HepG2 (cell line): ENCODE measurements around the gene DDI2. TPM values are rescaled to one million over a fixed set of nuclear protein-coding genes. Genes with fewer than 3 reads are reported as not detected.

Source experiments
- ARNTL ChIP-seq: sonication (generic); formaldehyde crosslinking; IDR thresholded peaks from 2 replicates; pipeline ENCODE4 v1.4.0; 2020; ENCODE audit warnings: mild to moderate bottlenecking, missing genetic modification reagents
- EHMT2 ChIP-seq: fragments of 200-600 bp; sonication (generic); IDR thresholded peaks from 2 replicates; pipeline ENCODE4 v1.7.0; 2017; ENCODE audit warnings: antibody characterized with exemption, low read depth, low read length, borderline replicate concordance
- HMG20A ChIP-seq: IDR thresholded peaks from 2 replicates; pipeline ENCODE4 v1.6.1; 2016; ENCODE audit warnings: borderline replicate concordance
- HNRNPLL ChIP-seq: fragments of 200-400 bp; formaldehyde crosslinking; IDR thresholded peaks from 2 replicates; pipeline ENCODE4 v1.6.1; 2017; ENCODE audit warnings: mild to moderate bottlenecking, low read depth, low read length; ENCODE audit not compliant: poor library complexity, severe bottlenecking
- KLF11 ChIP-seq: IDR thresholded peaks from 2 replicates; pipeline ENCODE4 v1.6.1; 2016; ENCODE audit warnings: missing compliant biosample characterization
- KLF12 ChIP-seq: sonication (generic); formaldehyde crosslinking; IDR thresholded peaks from 2 replicates; pipeline ENCODE4 v1.4.0; 2020; ENCODE audit warnings: missing genetic modification reagents, borderline replicate concordance
- RARG ChIP-seq: sonication (generic); formaldehyde crosslinking; IDR thresholded peaks from 2 replicates; pipeline ENCODE4 v1.4.0; 2020; ENCODE audit warnings: low read depth, mild to moderate bottlenecking, missing genetic modification reagents
- REXO4 ChIP-seq: sonication (generic); formaldehyde crosslinking; IDR thresholded peaks from 2 replicates; pipeline ENCODE4 v1.8.0; 2022; ENCODE audit warnings: missing genetic modification reagents, mild to moderate bottlenecking, borderline replicate concordance
- YEATS4 ChIP-seq: sonication (generic); formaldehyde crosslinking; IDR thresholded peaks from 2 replicates; pipeline ENCODE4 v1.4.0; 2020; ENCODE audit warnings: missing genetic modification reagents, borderline replicate concordance
- ZBTB7B ChIP-seq: sonication (generic); formaldehyde crosslinking; IDR thresholded peaks from 2 replicates; pipeline ENCODE4 v1.4.0; 2020; ENCODE audit warnings: missing genetic modification reagents
- ZNF230 ChIP-seq: sonication (generic); formaldehyde crosslinking; IDR thresholded peaks from 2 replicates; pipeline ENCODE4 v1.4.0; 2020; ENCODE audit warnings: mild to moderate bottlenecking, missing genetic modification reagents
- ZNF567 ChIP-seq: sonication (generic); formaldehyde crosslinking; IDR thresholded peaks from 2 replicates; pipeline ENCODE4 v1.8.1; 2023; ENCODE audit warnings: mild to moderate bottlenecking, missing genetic modification reagents, borderline replicate concordance
- polyA plus RNA-seq, 8 experiments: library from polyadenylated mRNA; depleted of rRNA in 3 of 8; stranded (reverse) in 7 of 8; unstranded in 1 of 8; fragments of >200 nt; fragmentation: Illumina TruSeq in 4 of 8; extraction: Trizol in 4 of 8; gene quantifications; 2 replicates each; pipeline versions ENCODE4 v1.2.1 to v1.2.3, GENCODE V29; 2011 to 2016; ENCODE audit warnings: low read depth in 4 of 8, missing spikeins in 1 of 8, mixed read lengths in 1 of 8; ENCODE audit not compliant: insufficient read depth in 1 of 8
- total RNA-seq, 5 experiments: library from RNA; depleted of rRNA; stranded (reverse); fragments of >200 nt; fragmentation: Illumina TruSeq; extraction: Trizol; gene quantifications; 2 replicates each; pipeline ENCODE4 v1.2.3, GENCODE V29; 2016; ENCODE audit warnings: low read depth in 1 of 5
- TF ChIP-seq, protein P1 (sequence below): sonication (generic); formaldehyde crosslinking; IDR thresholded peaks from 2 replicates; pipeline ENCODE4; 2020; ENCODE audit warnings: missing genetic modification reagents, mild to moderate bottlenecking, borderline replicate concordance
- TF ChIP-seq, protein P2 (sequence below): sonication (generic); formaldehyde crosslinking; conservative IDR thresholded peaks from 2 replicates; pipeline ENCODE4 v1.4.0; 2020; ENCODE audit warnings: missing genetic modification reagents
- TF ChIP-seq, protein P3 (sequence below): sonication (generic); formaldehyde crosslinking; IDR thresholded peaks from 2 replicates; pipeline ENCODE4 v1.4.0; 2020; ENCODE audit warnings: mild to moderate bottlenecking, missing genetic modification reagents
- TF ChIP-seq, protein P4 (sequence below): sonication (generic); formaldehyde crosslinking; conservative IDR thresholded peaks from 2 replicates; pipeline ENCODE4 v1.4.0; 2020; ENCODE audit warnings: missing genetic modification reagents
- TF ChIP-seq, protein P5 (sequence below): sonication (generic); formaldehyde crosslinking; conservative IDR thresholded peaks from 2 replicates; pipeline ENCODE4 v1.8.0; 2022; ENCODE audit warnings: missing genetic modification reagents

Gene DDI2
- total and polyA plus RNA-seq, 2 of the 13 experiments (the other 11 are each of a cell fraction or from before 2014, with no cell fraction given), result 8.5 to 25.7 TPM

DNA sequence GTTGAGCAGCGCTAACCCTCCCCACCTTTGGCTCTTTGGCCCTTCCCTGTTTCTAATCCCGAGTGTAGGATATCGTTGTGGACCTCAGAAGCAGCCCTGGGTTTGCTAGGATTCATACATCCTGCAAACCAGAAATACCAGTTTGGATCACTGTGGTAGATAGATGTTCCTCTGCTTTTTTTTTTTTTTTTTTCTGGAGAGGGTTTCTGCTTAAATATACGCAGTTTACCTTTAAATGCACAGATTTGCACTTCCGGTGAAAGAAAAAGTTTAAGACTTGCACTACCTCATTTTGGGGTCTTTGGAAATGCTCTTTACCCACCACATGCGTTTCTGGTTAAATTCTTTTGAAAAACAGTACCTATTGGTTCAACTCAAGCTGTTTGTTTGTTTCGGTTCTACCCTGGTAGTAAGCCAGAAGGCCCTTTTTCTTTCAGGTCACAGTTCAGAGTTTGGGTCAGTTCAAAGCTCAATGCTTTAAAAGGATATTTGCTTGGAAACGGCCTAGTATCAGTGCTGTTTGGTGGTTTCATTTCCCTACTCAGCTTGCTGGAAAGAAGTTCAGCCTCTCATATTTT is 908 bp downstream of the DDI2 start (continued):
- TF ChIP-seq, protein P1, sequence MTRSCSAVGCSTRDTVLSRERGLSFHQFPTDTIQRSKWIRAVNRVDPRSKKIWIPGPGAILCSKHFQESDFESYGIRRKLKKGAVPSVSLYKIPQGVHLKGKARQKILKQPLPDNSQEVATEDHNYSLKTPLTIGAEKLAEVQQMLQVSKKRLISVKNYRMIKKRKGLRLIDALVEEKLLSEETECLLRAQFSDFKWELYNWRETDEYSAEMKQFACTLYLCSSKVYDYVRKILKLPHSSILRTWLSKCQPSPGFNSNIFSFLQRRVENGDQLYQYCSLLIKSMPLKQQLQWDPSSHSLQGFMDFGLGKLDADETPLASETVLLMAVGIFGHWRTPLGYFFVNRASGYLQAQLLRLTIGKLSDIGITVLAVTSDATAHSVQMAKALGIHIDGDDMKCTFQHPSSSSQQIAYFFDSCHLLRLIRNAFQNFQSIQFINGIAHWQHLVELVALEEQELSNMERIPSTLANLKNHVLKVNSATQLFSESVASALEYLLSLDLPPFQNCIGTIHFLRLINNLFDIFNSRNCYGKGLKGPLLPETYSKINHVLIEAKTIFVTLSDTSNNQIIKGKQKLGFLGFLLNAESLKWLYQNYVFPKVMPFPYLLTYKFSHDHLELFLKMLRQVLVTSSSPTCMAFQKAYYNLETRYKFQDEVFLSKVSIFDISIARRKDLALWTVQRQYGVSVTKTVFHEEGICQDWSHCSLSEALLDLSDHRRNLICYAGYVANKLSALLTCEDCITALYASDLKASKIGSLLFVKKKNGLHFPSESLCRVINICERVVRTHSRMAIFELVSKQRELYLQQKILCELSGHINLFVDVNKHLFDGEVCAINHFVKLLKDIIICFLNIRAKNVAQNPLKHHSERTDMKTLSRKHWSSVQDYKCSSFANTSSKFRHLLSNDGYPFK (CRISPR knock-in tag), result no peak
- no peak for TF ChIP-seq ZNF567
- TF ChIP-seq EHMT2, result no peak
- TF ChIP-seq, protein P2, sequence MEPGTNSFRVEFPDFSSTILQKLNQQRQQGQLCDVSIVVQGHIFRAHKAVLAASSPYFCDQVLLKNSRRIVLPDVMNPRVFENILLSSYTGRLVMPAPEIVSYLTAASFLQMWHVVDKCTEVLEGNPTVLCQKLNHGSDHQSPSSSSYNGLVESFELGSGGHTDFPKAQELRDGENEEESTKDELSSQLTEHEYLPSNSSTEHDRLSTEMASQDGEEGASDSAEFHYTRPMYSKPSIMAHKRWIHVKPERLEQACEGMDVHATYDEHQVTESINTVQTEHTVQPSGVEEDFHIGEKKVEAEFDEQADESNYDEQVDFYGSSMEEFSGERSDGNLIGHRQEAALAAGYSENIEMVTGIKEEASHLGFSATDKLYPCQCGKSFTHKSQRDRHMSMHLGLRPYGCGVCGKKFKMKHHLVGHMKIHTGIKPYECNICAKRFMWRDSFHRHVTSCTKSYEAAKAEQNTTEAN (CRISPR knock-in tag), result no peak
- no peak for TF ChIP-seq HNRNPLL
- no peak for TF ChIP-seq ARNTL (CRISPR knock-in tag)
- TF ChIP-seq, protein P3, sequence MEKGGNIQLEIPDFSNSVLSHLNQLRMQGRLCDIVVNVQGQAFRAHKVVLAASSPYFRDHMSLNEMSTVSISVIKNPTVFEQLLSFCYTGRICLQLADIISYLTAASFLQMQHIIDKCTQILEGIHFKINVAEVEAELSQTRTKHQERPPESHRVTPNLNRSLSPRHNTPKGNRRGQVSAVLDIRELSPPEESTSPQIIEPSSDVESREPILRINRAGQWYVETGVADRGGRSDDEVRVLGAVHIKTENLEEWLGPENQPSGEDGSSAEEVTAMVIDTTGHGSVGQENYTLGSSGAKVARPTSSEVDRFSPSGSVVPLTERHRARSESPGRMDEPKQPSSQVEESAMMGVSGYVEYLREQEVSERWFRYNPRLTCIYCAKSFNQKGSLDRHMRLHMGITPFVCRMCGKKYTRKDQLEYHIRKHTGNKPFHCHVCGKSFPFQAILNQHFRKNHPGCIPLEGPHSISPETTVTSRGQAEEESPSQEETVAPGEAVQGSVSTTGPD (CRISPR knock-in tag), result peak; percentile 48; the same call in 1 of the 2 replicates
- TF ChIP-seq HMG20A (CRISPR knock-in tag), result no peak
- no peak for TF ChIP-seq RARG
- TF ChIP-seq REXO4 (CRISPR knock-in tag), result no peak
- TF ChIP-seq KLF12, result no peak
- no peak for TF ChIP-seq ZBTB7B (CRISPR knock-in tag)
- TF ChIP-seq KLF11 (CRISPR knock-in tag), result no peak
- TF ChIP-seq ZNF230, result no peak
- TF ChIP-seq YEATS4 (CRISPR knock-in tag), result 0 out of 2 replicates have a peak, but pooled peaks have one; percentile 12
- TF ChIP-seq, protein P4, sequence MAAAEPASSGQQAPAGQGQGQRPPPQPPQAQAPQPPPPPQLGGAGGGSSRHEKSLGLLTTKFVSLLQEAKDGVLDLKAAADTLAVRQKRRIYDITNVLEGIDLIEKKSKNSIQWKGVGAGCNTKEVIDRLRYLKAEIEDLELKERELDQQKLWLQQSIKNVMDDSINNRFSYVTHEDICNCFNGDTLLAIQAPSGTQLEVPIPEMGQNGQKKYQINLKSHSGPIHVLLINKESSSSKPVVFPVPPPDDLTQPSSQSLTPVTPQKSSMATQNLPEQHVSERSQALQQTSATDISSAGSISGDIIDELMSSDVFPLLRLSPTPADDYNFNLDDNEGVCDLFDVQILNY (CRISPR knock-in tag), result no peak
- TF ChIP-seq, protein P5, sequence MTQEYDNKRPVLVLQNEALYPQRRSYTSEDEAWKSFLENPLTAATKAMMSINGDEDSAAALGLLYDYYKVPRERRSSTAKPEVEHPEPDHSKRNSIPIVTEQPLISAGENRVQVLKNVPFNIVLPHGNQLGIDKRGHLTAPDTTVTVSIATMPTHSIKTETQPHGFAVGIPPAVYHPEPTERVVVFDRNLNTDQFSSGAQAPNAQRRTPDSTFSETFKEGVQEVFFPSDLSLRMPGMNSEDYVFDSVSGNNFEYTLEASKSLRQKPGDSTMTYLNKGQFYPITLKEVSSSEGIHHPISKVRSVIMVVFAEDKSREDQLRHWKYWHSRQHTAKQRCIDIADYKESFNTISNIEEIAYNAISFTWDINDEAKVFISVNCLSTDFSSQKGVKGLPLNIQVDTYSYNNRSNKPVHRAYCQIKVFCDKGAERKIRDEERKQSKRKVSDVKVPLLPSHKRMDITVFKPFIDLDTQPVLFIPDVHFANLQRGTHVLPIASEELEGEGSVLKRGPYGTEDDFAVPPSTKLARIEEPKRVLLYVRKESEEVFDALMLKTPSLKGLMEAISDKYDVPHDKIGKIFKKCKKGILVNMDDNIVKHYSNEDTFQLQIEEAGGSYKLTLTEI (CRISPR knock-in tag), result no peak
